Measurements from ENCODE around the gene ADAM12. TPM values are rescaled to one million over a fixed set of nuclear protein-coding genes. Genes with fewer than 3 reads are reported as not detected.

The ADAM12 gene
- total RNA-seq, 1 experiment from 2014 or later = 26.1 TPM

GRCh38 chr10:126015413-126015812 lies 372.9 kb downstream of the ADAM12 start:
- in situ Hi-C loops (cut with HindIII; ENCODE audit: low pct_unique_long_range_greater_than_20kb, low sequenced_read_pairs) = no loop called here
- DNase-seq (ENCODE audit: low read depth) = no peak

- in situ Hi-C loops (cut with HindIII; ENCODE audit: low pct_unique_long_range_greater_than_20kb, low sequenced_read_pairs) = no loop called here
- DNase-seq (ENCODE audit: low read depth) = peak; percentile 84
Measured at GRCh38 chr10:126014309-126014708, 374.0 kb downstream of the ADAM12 start.

- peak; percentile 82 for DNase-seq (ENCODE audit: low read depth)
- in situ Hi-C loops (cut with HindIII; ENCODE audit: low pct_unique_long_range_greater_than_20kb, low sequenced_read_pairs) = no loop called here
Measured at GRCh38 chr10:126013489-126014281, 374.6 kb downstream of the ADAM12 start.

GRCh38 chr10:126012485-126012884 lies 375.8 kb downstream of the ADAM12 start:
- in situ Hi-C loops (cut with HindIII; ENCODE audit: low pct_unique_long_range_greater_than_20kb, low sequenced_read_pairs) = no loop called here
- peak; percentile 34 for DNase-seq (ENCODE audit: low read depth)

- DNase-seq (ENCODE audit: low read depth) = no peak
- in situ Hi-C loops (cut with HindIII; ENCODE audit: low pct_unique_long_range_greater_than_20kb, low sequenced_read_pairs) = no loop called here
Measured at GRCh38 chr10:126011995-126012394, 376.3 kb downstream of the ADAM12 start.

GRCh38 chr10:126009650-126010049 lies 378.6 kb downstream of the ADAM12 start:
- no peak for DNase-seq (ENCODE audit: low read depth)
- in situ Hi-C loops (cut with HindIII; ENCODE audit: low pct_unique_long_range_greater_than_20kb, low sequenced_read_pairs) = no loop called here

GRCh38 chr10:126006906-126007305 lies 381.4 kb downstream of the ADAM12 start:
- in situ Hi-C loops (cut with HindIII; ENCODE audit: low pct_unique_long_range_greater_than_20kb, low sequenced_read_pairs) = no loop called here
- DNase-seq (ENCODE audit: low read depth) = no peak

GRCh38 chr10:126006264-126006663 lies 382.0 kb downstream of the ADAM12 start:
- in situ Hi-C loops (cut with HindIII; ENCODE audit: low pct_unique_long_range_greater_than_20kb, low sequenced_read_pairs) = no loop called here
- DNase-seq (ENCODE audit: low read depth) = no peak

- DNase-seq (ENCODE audit: low read depth) = no peak
- in situ Hi-C loops (cut with HindIII; ENCODE audit: low pct_unique_long_range_greater_than_20kb, low sequenced_read_pairs) = no loop called here
Measured at GRCh38 chr10:126004752-126005151, 383.5 kb downstream of the ADAM12 start.

- in situ Hi-C loops (cut with HindIII; ENCODE audit: low pct_unique_long_range_greater_than_20kb, low sequenced_read_pairs) = no loop called here
Measured at GRCh38 chr10:126001576-126001975, 386.7 kb downstream of the ADAM12 start.

GRCh38 chr10:125999694-126000093 lies 388.6 kb downstream of the ADAM12 start:
- in situ Hi-C loops (cut with HindIII; ENCODE audit: low pct_unique_long_range_greater_than_20kb, low sequenced_read_pairs) = no loop called here

More at GRCh38 chr10:126001576-126001975, 386.7 kb downstream of the ADAM12 start:
- no peak for DNase-seq (ENCODE audit: low read depth)

GRCh38 chr10:125997586-125997985 lies 390.7 kb downstream of the ADAM12 start:
- in situ Hi-C loops (cut with HindIII; ENCODE audit: low pct_unique_long_range_greater_than_20kb, low sequenced_read_pairs) = no loop called here

More at GRCh38 chr10:125999694-126000093, 388.6 kb downstream of the ADAM12 start:
- DNase-seq (ENCODE audit: low read depth) = no peak

GRCh38 chr10:125995726-125996304 lies 392.5 kb downstream of the ADAM12 start:
- in situ Hi-C loops (cut with HindIII; ENCODE audit: low pct_unique_long_range_greater_than_20kb, low sequenced_read_pairs) = no loop called here
- no peak for DNase-seq (ENCODE audit: low read depth)

More at GRCh38 chr10:125997586-125997985, 390.7 kb downstream of the ADAM12 start:
- no peak for DNase-seq (ENCODE audit: low read depth)

- no peak for DNase-seq (ENCODE audit: low read depth)
- in situ Hi-C loops (cut with HindIII; ENCODE audit: low pct_unique_long_range_greater_than_20kb, low sequenced_read_pairs) = no loop called here
Measured at GRCh38 chr10:125994601-125995000, 393.7 kb downstream of the ADAM12 start.

GRCh38 chr10:125992254-125992653 lies 396.0 kb downstream of the ADAM12 start:
- in situ Hi-C loops (cut with HindIII; ENCODE audit: low pct_unique_long_range_greater_than_20kb, low sequenced_read_pairs) = no loop called here
- no peak for DNase-seq (ENCODE audit: low read depth)

- DNase-seq (ENCODE audit: low read depth) = no peak
- in situ Hi-C loops (cut with HindIII; ENCODE audit: low pct_unique_long_range_greater_than_20kb, low sequenced_read_pairs) = no loop called here
Measured at GRCh38 chr10:125991392-125991791, 396.9 kb downstream of the ADAM12 start.

GRCh38 chr10:125990974-125991373 lies 397.3 kb downstream of the ADAM12 start:
- no peak for DNase-seq (ENCODE audit: low read depth)
- in situ Hi-C loops (cut with HindIII; ENCODE audit: low pct_unique_long_range_greater_than_20kb, low sequenced_read_pairs) = no loop called here

GRCh38 chr10:125989791-125990190 lies 398.5 kb downstream of the ADAM12 start:
- in situ Hi-C loops (cut with HindIII; ENCODE audit: low pct_unique_long_range_greater_than_20kb, low sequenced_read_pairs) = no loop called here
- no peak for DNase-seq (ENCODE audit: low read depth)

- in situ Hi-C loops (cut with HindIII; ENCODE audit: low pct_unique_long_range_greater_than_20kb, low sequenced_read_pairs) = no loop called here
- no peak for DNase-seq (ENCODE audit: low read depth)
Measured at GRCh38 chr10:125985557-125986240, 402.6 kb downstream of the ADAM12 start.

Data from Caki2 (cell line).